Ovary (tissue), 9 donors: ENCODE results near the gene METTL5. TPM values are rescaled to one million over a fixed set of nuclear protein-coding genes. Genes with fewer than 3 reads are reported as not detected.
"Not testable (repeated sequence)": the region's sequence is repeated elsewhere in the genome, so short reads cannot be mapped to it uniquely, and the experiment has no call there.

Experiments
- DNase-seq, 5 donors: peaks; one replicate each; pipeline ENCODE4 v3.0.0-alpha.2; 2019 to 2020
- H3K27ac ChIP-seq, 2 donors: fragments of 200-600 bp; one replicate each; pipeline versions ENCODE4 v1.5.1 to v1.8.0; 2019 to 2022
- H3K27me3 ChIP-seq: fragments of 200-600 bp; one replicate; pipeline ENCODE4 v1.8.0; 2022
- H3K36me3 ChIP-seq: fragments of 200-600 bp; sonication (generic); one replicate; pipeline ENCODE4 v1.5.1; 2019
- H3K4me1 ChIP-seq: one replicate; pipeline ENCODE4 v1.8.1; 2013; ENCODE audit warnings: mild to moderate bottlenecking, moderate library complexity; ENCODE audit not compliant: insufficient read depth
- H3K4me3 ChIP-seq: fragments of 200-600 bp; sonication (generic); one replicate; pipeline ENCODE4 v1.5.1; 2017
- H3K9me3 ChIP-seq, 2 donors: fragments of 200-600 bp in 1 of 2; sonication (generic) in 1 of 2; one replicate each; pipeline versions ENCODE4 v1.5.1 to v1.8.1; 2013 to 2019; ENCODE audit warnings: mild to moderate bottlenecking in 1 of 2, moderate library complexity in 1 of 2
- EP300 ChIP-seq: sonication (generic); formaldehyde crosslinking; IDR thresholded peaks from one replicate; pipeline ENCODE4 v1.6.1; 2017; ENCODE audit warnings: antibody characterized with exemption
- POLR2A ChIP-seq: fragments of 450-650 bp; IDR thresholded peaks from one replicate; pipeline ENCODE4 v1.6.1; 2017; ENCODE audit warnings: antibody characterized with exemption, mild to moderate bottlenecking, moderate library complexity
- WGBS, 3 donors: extraction: QIAGEN DNeasy Blood & Tissue Kit in 1 of 3; methylation state at CpG; one replicate each; pipeline versions ENCODE4 v1.1.5 to v1.1.7; 2013 to 2017; 5-methylcytosine and 5-hydroxymethylcytosine counted together
- intact Hi-C, 4 donors: fragments of 100-400 bp; cut with DNase I; formaldehyde crosslinking; loops; one replicate each; pipeline versions ENCODE4 v1.11.0 to v1.15.1; 2022 to 2023
- polyA plus RNA-seq, 2 donors: library from polyadenylated mRNA; stranded (reverse); fragments of 200-250 nt in 1 of 2; fragments of 350-450 nt in 1 of 2; fragmentation: Illumina TruSeq in 1 of 2; extraction: RNeasy Lipid Tissue Mini Kit (QIAGEN cat#74804) in 1 of 2; gene quantifications; one replicate each; pipeline ENCODE4 v1.2.3, GENCODE V29; 2013 to 2014
- total RNA-seq, 7 donors: library from RNA; depleted of rRNA in 2 of 7; stranded (reverse); fragments of >200 nt in 2 of 7; fragmentation: NEBNext Ultra II Directional in 3 of 7; extraction: Animal tissue kit (Norgen Biotek cat#: 25700) in 3 of 7; gene quantifications; one replicate each; pipeline versions ENCODE4 v1.1.0 to v1.2.4, GENCODE V29; 2016 to 2023
- TF ChIP-seq, protein P1 (sequence below), 3 donors: fragments of 450-650 bp in 2 of 3; fragments of 200-600 bp in 1 of 3; IDR thresholded peaks; one replicate each; pipeline versions ENCODE4 v1.5.1 to v1.8.0; 2016 to 2022; ENCODE audit warnings: antibody characterized with exemption in 3 of 3, mild to moderate bottlenecking in 1 of 3
- donor health status: DM: no; HTN: no; CAD: no; lungs with moderate emphysema.
- donor health status: DM: no; HTN: no; CAD: no.
- donor health status: Bipolar disorder and iron deficiency.
- donor health status: DM: yes; HTN: yes; CAD: no.
- donor health status: DM: no; HTN: no; CAD: no.
- donor health status: DM: yes; HTN: yes; CAD: no.

The METTL5 gene
- total and polyA plus RNA-seq, 9 donors: 19.9 to 44.0 (median 29.8) TPM

DNA sequence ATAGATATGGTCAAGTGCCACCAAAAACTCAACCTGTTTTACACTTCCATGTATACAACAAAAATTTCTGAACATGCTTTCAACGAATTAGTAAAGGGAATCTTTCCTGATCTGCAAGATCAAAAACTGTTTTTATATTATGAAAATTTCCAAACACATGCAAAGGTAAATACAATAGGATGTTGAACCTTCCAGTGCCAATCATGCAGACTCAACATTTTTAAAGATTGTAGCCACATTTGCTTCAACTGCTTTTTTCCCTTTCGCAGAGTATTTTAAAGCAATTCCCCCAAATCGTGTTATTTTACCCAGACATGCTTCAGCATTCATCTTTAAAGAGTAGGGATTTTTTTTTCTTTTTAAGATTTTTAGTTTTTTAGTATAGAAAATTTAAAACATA is 42.9 kb upstream of the METTL5 start:
- no peak for DNase-seq
- Histone ChIP-seq H3K4me3 (no peak overlapping the region), H3K4me1 (peaks cover 3% of the 10 kb centered on the region), H3K27me3 (no peaks in the 10 kb centered on the region), H3K27ac (no peak overlapping the region), H3K9me3 (no peaks in the 10 kb centered on the region), H3K36me3 (no peaks in the 10 kb centered on the region)
- TF ChIP-seq, protein P1, sequence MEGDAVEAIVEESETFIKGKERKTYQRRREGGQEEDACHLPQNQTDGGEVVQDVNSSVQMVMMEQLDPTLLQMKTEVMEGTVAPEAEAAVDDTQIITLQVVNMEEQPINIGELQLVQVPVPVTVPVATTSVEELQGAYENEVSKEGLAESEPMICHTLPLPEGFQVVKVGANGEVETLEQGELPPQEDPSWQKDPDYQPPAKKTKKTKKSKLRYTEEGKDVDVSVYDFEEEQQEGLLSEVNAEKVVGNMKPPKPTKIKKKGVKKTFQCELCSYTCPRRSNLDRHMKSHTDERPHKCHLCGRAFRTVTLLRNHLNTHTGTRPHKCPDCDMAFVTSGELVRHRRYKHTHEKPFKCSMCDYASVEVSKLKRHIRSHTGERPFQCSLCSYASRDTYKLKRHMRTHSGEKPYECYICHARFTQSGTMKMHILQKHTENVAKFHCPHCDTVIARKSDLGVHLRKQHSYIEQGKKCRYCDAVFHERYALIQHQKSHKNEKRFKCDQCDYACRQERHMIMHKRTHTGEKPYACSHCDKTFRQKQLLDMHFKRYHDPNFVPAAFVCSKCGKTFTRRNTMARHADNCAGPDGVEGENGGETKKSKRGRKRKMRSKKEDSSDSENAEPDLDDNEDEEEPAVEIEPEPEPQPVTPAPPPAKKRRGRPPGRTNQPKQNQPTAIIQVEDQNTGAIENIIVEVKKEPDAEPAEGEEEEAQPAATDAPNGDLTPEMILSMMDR (IDR thresholded peaks at IDR 0.05): no peak
- no peak for TF ChIP-seq POLR2A
- TF ChIP-seq EP300: no peak
- 84 to 89% (median 88%) methylated on average over 3 of the region's 3 CpGs for WGBS, 3 donors
- intact Hi-C loops: no loop called here

DNA sequence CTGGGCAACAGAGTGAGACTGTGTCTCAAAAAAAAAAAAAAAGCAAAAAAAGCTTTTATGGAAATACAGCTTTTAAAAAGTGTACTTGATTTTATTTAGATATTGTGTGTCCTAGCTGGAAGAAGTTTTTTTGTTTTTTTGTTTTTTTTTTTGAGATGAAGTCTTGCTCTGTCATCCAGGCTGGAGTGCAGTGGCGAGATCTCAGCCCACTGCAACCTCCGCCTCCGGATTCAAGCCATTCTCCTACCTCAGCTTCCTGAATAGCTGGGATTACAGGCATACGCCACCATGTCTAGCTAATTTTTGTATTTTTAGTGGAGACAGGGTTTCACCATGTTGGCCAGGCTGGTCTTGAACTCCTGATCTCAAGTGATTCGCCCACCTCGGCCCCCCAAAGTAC is 41.5 kb upstream of the METTL5 start:
- intact Hi-C loops, H3K4me3 ChIP-seq: not testable (repeated sequence)

DNA sequence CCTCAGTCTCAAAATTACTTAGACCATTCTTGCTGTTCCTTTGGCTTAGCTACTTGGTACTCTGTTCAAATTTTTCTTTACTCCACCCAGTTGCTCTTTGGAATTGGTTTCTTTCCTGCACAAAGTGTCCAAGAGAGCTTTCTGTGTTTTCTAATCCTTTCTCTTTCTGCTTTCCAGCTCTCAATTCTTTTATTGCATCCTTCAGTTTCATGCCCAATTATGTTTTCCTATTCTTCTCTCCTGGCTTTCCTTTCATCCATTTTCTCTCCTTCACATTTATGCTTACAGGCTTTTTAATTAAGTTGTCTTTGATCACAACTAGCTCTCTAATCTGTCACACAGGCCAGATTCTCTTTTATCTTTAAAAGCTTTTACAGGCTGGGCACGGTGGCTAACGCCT is 40.8 kb upstream of the METTL5 start:
- H3K27ac ChIP-seq: no peak overlapping the region
- no peaks in the 10 kb centered on the region for H3K9me3 ChIP-seq
- WGBS, 3 donors: 88 to 92% (median 89%) methylated on average over 2 of the region's 2 CpGs
- H3K27me3 ChIP-seq: no peaks in the 10 kb centered on the region
- H3K4me3 ChIP-seq: no peak overlapping the region
- DNase-seq: no peak
- H3K36me3 ChIP-seq: no peaks in the 10 kb centered on the region
- H3K4me1 ChIP-seq: peaks cover 3% of the 10 kb centered on the region
- intact Hi-C loops: no loop called here
- TF ChIP-seq POLR2A: no peak
- TF ChIP-seq, protein P1 (IDR thresholded peaks at IDR 0.05): no peak
- no peak for TF ChIP-seq EP300

More for the DNA sequence above, 41.5 kb upstream of the METTL5 start:
- not testable (repeated sequence) for H3K27me3 ChIP-seq, H3K36me3 ChIP-seq, H3K4me1 ChIP-seq, DNase-seq, H3K27ac ChIP-seq, H3K9me3 ChIP-seq
- WGBS, 3 donors: 94 to 97% (median 96%) methylated on average over 6 of the region's 6 CpGs

- Histone ChIP-seq H3K9me3 (no peaks in the 10 kb centered on the region), H3K27me3 (no peaks in the 10 kb centered on the region), H3K4me3 (no peak overlapping the region), H3K4me1 (peaks cover 2% of the 10 kb centered on the region), H3K27ac (no peak overlapping the region), H3K36me3 (no peaks in the 10 kb centered on the region)
- intact Hi-C loops: no loop called here
- DNase-seq: no peak
- TF ChIP-seq EP300 (no peak), POLR2A (no peak)
- TF ChIP-seq, protein P1 (IDR thresholded peaks at IDR 0.05): no peak
- WGBS, 3 donors: 49 to 63% (median 53%) methylated on average over 2 of the region's 2 CpGs
These were observed 38.1 kb upstream of the METTL5 start for GRCh38 chr2:169862816-169863215.

DNA sequence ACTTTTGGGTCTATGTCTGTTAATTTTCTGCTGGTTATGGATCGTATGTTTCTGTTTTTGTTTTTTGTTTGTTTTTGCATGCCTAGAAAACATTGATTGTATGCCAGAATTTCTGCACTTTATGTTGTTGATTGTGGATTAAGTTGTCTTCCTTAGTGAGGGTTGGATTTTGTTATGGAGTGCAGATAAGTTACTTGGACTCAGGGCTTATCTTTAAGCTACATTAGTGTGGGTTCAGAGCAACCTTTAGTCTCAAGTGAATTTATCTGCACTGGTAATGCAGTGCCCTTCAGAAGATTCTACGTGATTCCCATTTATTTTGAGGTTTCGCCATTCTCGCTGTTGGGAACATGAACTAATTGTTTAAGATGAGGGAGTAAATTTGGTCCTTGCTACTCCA is 35.4 kb upstream of the METTL5 start:
- Histone ChIP-seq H3K27me3 (no peaks in the 10 kb centered on the region), H3K27ac (no peak overlapping the region), H3K4me1 (peaks cover 2% of the 10 kb centered on the region), H3K4me3 (no peak overlapping the region), H3K9me3 (no peaks in the 10 kb centered on the region), H3K36me3 (no peaks in the 10 kb centered on the region)
- DNase-seq: no peak
- intact Hi-C loops: no loop called here
- TF ChIP-seq, protein P1 (IDR thresholded peaks at IDR 0.05): no peak
- no peak for TF ChIP-seq EP300
- no peak for TF ChIP-seq POLR2A
- WGBS, 3 donors: 91 to 95% (median 94%) methylated on average over 4 of the region's 4 CpGs
